Measurements from ENCODE around the gene ABCA1.
"Not testable (repeated sequence)": the region's sequence is repeated elsewhere in the genome, so short reads cannot be mapped to it uniquely, and the experiment has no call there.

ABCA1 gene, protein sequence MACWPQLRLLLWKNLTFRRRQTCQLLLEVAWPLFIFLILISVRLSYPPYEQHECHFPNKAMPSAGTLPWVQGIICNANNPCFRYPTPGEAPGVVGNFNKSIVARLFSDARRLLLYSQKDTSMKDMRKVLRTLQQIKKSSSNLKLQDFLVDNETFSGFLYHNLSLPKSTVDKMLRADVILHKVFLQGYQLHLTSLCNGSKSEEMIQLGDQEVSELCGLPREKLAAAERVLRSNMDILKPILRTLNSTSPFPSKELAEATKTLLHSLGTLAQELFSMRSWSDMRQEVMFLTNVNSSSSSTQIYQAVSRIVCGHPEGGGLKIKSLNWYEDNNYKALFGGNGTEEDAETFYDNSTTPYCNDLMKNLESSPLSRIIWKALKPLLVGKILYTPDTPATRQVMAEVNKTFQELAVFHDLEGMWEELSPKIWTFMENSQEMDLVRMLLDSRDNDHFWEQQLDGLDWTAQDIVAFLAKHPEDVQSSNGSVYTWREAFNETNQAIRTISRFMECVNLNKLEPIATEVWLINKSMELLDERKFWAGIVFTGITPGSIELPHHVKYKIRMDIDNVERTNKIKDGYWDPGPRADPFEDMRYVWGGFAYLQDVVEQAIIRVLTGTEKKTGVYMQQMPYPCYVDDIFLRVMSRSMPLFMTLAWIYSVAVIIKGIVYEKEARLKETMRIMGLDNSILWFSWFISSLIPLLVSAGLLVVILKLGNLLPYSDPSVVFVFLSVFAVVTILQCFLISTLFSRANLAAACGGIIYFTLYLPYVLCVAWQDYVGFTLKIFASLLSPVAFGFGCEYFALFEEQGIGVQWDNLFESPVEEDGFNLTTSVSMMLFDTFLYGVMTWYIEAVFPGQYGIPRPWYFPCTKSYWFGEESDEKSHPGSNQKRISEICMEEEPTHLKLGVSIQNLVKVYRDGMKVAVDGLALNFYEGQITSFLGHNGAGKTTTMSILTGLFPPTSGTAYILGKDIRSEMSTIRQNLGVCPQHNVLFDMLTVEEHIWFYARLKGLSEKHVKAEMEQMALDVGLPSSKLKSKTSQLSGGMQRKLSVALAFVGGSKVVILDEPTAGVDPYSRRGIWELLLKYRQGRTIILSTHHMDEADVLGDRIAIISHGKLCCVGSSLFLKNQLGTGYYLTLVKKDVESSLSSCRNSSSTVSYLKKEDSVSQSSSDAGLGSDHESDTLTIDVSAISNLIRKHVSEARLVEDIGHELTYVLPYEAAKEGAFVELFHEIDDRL (N-terminal part only)

DNA sequence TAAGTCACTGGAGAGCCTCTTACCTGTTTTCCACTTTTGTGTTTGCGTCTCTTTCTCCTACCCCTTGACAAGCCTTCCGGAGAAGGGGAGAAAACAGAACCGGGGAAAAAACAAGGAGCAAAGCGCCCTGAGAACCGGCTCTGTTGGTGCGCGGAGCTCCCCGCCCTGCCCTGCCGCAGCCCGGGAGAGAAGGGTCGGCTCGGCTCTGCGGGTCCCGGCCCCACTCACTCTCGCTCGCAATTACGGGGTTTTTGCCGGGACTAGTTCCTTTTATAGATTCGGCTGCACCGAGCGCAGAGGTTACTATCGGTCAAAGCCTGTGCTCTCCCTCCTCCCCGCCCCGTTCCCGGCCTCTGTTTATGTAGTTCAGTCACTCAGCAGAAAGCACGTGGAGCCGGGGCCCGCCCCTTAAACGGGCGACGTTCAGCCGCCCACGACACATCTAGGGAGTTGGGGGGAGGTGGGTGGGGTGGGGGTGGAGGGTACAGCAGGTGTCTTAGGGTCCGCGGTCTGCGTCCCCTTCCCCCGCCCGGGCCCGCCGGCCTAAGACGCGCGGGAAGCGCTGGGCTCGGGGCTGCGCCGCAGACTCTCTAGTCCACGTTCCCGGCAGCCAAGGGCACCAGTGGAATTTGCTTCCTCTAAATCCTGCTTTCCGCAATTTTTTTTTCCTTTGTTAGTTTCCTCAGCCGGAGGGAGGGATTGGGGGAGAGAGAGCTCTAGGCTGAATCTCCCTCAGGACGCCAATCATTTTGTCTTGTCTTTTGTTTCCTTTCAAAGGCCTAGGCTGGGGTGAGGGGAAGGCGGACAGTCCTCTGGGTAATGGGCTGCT lies at the start of gene ABCA1:
ABCA1 (minus strand) TSS at position 244 of the 829 bp plus-strand sequence. CDS start 24,476 bp downstream, outside the sequence.
- peak; percentile 5 for DNase-seq (ENCODE audit: low spot score)

DNA sequence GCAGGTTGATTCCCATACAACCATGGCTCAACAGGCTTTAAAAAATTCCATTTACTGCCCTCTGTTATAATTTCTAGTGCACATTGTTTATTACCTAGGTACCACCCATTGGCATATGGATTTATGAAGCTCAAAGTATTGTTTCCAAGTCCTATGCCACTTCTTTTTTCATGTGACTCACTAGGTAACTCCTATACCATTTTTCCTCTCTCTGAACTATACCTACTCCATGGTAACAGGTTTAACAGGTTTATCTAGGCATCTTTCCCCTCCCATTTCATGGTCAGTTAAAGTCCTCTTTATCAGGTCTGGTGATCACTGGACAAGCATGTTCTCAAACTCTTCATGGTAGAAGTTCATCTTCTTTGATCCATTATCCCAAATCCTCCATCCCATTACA lies 49.6 kb upstream of the ABCA1 start:
- DNase-seq (ENCODE audit: low spot score): no peak

DNA sequence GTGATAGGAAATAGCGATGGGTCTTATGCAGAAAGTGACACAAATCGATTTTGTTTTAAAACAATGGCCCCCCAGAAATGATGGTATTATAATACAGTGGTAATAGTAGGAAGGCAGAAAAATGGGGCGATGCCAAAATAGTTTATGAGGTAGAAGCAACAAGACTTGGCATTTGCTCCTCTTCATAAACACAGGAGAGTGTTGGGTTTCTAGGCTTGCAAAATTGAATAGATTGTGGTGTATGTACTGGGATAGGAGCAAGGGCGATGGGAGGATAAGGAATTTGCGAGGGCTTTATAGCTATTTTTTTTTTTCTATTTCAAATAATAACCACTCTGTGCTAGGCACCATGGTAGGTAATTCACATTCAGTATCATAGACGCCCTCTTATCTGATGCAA lies 49.2 kb upstream of the ABCA1 start:
- no peak for DNase-seq (ENCODE audit: low spot score)

DNA sequence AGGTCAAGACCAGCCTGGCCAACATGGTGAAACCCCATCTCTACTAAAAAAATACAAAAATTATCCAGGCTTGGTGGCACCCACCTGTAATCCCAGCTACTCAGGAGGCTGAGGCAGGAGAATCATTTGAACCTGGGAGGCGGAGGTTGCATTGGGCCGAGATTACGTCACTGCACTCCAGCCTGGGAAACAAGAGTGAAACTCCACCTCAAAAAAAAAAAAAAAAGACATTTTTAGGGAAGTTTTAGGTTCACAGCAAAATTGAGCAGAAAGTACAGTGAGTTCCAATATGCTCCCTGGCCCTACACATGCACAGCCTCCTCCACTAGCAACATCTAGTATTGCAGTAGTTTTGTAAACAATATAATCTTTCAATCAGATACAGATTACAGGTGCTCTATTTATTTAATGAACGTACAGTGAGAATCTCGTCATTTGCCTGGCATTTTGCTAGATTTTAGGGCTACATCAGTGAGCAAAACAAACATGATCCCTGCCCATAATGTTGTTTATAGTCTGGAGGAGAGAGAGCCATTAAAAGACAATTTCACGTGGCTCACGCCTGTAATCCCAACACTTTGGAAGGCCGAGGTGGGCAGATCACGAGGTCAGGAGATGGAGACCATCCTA lies 48.1 kb upstream of the ABCA1 start:
- not testable (repeated sequence) for DNase-seq (ENCODE audit: low spot score)

DNA sequence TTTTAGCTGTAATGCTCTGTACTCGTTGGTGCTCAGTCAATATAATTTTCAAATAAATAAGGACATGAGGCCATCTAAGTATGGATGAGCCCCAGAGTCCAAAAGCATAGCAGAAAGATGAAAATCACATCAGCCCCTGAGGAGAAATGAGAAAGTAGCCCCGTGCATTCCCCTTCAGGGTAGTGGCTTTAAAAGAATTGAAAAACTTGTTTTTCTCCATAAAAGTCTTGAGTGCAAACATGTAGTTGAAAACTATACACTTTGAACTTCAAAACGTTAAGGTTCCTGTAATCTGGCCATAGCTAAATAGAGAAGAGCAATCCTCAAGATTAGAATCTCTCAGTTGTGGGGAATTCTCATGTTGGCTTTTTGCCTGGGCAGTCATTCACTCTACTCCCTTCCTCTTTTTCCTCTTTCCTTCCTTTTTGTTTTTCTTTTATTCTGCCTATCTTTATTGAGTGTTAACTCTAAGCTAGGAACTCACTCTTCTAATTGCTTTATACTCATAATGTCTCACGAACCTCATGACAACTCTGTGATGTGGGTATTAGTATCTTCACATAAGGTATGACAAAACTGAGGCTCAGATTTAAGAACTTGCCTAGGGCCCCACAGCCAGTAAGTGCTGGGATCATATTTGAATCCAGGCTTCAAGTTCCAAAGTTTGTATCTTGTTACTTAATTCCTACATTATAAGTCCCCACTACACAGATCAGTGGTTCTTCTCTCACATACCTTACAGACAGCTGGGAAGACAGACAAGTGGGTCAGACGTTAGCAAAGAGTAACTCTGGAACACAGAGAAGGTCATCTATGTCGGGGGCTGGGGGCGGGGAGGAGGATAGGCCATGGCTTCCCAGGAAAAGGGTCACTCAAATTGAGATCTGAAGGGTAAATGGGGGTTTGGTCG lies 46.4 kb upstream of the ABCA1 start:
- DNase-seq (ENCODE audit: low spot score): no peak

DNA sequence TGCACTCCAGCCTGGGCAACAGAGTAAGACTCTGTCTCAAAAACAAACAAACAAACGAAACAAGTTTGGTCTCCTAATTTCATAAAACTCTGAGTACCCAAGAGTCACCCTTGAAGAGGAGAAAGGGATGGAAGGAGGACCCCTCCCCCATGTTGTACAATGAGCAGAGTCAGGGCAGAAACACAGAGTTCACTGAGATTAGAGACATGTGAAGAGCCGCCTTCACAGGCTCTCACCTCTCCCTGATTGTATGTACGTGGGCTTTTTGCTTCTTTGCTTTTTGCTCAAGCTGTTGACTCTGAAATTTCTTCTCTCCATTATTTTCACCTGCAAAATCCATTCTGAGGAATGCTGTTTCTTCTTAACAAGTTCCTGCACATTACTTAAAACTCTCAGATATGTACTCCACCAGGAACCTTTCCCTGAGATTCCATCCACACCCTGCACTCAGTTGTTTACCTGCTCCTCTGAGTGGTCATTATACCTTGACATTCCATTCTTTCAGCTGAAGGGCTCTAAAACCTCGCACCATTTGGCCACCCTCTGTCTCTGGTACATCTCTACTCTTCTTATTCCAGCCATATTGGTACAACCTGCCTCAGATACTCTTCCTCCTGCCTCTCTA lies 44.4 kb upstream of the ABCA1 start:
- no peak for DNase-seq (ENCODE audit: low spot score)

DNA sequence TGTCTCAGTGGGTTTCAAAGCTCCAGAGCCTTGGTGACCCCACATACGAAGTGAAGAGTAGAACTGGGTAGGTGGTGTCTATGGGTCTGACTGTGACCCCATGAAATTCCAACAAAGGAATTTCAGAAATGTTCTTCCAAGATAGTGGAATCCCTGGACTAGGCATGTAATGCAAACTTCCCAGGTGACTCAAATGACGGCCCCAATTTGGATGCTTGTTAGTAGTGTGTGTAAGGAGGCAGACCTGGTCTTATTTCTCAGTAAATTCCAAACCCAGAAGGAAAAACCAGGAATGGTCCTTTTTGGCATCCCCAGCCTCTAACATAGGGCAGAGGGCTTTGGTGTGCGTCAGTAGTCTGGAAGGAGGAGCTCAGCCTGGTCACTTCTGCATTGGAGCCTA lies 43.6 kb upstream of the ABCA1 start:
- no peak for DNase-seq (ENCODE audit: low spot score)

DNA sequence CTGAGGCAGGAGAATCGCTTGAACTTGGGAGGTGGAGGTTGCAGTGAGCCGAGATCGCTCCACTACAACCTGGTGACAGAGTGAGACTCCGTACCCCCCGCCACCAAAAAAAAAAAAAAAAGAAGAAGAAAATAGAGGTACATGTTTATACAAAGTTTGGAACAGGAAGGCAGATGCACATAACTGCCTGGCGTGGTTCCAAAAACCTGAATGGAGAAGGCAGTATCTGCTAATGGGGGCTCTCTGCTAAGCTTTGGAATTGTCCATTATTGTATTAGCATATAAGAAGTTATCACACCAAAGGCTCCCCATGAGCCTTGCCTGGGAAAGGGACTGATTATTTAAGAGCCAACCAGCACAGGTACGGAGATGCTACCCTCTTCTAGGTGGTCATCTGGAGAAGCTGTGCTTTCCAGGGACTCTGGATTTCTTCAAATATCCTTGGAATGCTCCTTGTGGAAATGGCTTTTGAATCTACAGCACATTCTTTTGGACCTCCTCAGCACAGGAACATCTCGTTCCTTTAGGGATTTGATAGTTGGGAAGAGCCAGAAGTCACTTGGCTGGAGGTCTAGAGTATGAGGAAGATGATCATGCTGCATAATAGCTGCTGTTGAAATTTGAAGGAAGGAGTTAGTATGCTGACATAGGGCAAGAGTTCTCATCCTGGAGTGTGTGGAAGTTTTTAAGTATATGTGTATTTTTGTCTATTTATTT lies 42.5 kb upstream of the ABCA1 start:
- DNase-seq (ENCODE audit: low spot score): no peak

DNA sequence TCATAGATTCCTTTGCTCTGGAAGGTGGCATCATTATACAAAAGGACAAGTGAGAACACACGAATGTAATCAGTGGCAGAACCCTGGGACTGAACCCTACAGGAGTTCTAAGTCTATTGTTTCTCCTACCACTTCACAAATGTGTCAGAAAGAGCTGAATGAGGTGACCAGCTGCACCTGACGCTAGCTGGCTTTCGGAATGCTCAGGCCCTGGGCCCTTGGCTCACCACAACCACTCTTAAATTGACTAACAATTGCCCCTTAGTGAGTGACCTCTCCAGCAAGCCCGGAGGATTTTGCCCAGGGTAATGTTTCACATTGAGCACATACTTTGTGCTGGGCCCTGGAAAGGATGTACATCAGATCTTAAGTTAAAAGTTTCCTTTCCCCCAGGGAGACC lies 41.2 kb upstream of the ABCA1 start:
- no peak for DNase-seq (ENCODE audit: low spot score)

DNA sequence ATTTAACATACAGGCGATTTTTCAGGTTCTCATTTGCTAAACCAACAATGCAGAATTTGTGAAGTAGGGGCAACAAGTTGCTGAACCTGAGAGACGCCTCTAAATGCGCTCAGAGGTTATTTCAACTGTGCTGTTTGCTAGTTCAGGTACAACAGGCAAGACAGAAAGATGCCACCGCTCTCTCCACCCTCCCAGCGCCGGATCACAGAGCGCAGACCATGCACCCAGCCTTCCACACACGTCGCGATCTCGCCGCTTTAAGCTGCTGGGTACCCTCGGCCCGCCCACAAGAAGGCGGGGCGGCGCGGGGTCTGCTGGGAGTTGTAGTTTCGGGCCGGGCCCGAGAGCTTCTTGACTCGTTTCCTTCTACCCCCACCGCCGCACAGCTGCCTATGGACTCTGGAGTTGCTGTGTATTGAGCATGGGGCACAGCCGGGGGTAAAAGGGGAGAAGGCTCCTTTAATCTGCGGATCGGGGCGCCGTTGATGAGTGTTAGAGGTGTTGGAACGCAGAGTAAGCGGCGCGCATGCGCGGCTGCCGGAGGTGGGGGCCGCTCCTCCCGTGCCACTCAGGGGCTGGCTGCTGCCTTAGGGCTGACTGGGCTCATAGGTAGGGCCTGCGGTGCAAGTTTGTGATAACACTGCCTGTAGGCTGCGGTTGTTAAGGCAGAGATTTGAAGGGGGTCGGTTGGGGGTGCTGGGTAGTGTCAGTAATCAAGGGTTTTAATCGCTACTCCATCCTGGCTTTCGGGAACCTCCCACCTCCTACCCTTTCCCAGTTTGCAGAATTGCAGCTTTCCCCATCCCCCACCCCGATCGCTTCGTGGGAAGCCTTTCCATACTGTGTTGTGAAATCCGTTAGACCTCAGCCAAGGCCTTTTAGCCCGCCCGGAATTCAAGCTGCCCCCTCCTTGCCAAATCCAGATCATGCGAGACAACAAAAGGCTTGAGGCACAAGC lies 40.3 kb upstream of the ABCA1 start:
- DNase-seq (ENCODE audit: low spot score): peak; percentile 85

DNA sequence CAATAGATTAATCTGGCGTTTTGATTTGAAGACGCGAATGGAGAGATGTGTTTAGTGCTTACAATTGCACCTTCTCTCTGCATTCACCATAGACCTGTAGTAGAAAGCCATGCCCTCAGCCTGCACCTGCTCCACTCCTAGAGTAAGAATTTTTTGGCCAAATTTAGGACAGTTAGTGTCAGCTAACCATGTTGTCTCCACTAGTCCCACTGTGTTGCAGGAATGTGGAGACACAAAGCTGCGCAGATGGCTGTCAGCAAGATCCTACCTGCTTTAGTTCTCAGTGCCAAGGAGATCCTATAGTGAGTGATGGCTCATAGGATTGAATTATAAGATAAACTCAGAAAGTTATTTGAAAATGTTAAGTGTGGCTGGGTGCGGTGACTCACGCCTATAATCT lies 35.1 kb upstream of the ABCA1 start:
- no peak for DNase-seq (ENCODE audit: low spot score)

DNA sequence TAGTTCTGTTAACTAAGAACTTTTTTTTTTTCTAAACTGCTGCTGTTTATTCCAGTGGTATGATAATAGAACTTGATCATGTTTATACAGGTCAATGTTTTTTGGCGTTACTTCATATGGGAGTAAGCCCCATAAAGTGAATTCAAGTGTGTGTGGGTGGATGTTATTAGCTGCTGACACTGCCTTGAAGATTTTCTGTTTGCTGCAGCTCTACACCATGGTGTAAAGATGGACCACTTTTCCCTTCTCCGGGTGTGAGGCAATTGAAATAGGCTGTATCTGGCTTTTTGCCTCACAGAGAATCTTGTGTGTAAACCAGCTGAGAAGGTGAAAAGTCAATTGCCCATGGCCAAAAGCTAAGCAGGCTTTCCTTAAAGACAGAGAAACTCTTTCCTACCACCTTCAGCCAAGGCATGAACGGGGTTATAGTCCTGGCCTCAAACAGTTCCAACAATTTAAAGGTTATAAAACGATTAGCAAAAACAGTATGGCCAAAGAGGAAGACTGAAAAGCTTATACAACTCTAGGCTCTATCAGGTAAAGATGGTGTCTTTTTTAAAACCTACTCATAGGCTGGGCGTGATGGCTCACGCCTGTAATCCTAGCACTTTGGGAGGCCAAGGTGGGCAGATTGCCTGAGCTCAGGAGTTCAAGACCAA lies 33.9 kb upstream of the ABCA1 start:
- DNase-seq (ENCODE audit: low spot score): no peak

DNA sequence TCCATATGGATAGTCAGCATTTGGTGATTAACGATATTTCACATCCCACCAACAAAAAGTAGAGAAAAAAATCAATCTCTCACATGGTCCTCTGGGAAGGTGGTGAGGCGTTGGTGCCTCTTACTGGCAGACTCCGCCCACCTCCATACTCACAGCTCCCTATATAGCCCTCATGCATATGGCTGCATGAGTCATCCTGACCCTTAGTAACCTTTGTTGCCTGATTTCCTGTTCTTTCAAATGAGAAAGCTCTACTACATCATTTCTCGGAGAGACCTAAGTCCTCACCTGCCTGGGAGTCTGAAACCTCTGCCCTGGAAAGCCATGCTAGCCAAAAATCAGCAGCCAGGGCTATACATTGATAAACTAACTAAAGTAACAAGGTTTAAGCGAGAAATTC lies 33.3 kb upstream of the ABCA1 start:
- DNase-seq (ENCODE audit: low spot score): peak; percentile 70

DNA sequence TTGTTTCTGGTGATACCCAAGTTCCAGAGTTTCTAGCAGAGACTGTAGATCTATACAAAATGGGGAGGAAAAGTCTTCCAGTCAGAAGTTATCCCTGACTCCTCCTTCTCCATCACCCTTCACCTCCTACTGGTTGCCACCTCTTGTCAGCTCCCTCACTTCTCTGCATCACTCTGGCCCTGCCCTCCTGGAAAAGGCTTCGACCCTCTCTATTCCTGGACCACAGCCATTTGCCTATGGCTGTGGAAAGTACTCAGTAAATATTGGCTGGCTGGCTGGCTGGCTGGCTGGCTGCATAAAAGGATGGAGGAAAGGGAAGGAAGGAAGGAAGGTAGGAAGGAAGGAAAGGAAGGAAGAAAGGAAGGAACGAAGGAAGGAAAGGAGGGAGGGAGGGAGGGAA lies 32.7 kb upstream of the ABCA1 start:
- DNase-seq (ENCODE audit: low spot score): no peak

DNA sequence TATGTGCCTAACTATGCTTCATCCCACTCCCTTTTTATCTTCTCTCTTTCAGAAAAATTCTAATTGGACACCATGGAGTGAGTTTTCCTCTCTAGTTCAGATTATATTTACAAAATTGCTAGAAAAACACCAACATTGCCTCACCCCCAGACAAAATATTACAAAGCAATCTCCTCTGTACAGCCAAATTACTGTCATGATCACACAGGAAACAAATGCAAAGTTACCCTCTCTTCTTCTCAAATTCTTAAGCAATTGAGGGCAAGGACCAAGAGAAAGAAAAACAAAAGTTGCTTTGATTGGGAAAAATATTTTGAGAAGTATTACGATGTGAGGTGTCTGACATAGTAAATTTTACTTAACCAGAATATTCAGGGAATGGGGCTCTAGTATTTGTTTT lies 30.8 kb upstream of the ABCA1 start:
- no peak for DNase-seq (ENCODE audit: low spot score)

DNA sequence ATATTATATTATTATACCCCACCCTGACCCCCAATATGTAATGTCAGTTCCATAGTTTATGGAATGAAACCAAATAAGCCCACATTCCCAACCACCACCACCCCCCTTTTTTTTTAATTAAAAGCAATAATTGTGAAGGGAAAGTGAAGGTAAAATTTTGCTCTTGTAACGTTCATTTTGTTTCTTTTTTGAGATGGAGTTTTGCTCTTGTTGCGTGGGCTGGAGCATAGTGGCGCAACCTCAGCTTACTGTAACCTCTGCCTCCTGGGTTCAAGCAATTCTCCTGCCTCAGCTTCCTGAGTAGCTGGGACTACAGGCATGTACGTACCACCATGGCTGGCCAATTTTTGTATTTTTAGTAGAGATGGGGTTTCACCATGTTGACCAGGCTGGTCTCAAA lies 30.1 kb upstream of the ABCA1 start:
- DNase-seq (ENCODE audit: low spot score): not testable (repeated sequence)

DNA sequence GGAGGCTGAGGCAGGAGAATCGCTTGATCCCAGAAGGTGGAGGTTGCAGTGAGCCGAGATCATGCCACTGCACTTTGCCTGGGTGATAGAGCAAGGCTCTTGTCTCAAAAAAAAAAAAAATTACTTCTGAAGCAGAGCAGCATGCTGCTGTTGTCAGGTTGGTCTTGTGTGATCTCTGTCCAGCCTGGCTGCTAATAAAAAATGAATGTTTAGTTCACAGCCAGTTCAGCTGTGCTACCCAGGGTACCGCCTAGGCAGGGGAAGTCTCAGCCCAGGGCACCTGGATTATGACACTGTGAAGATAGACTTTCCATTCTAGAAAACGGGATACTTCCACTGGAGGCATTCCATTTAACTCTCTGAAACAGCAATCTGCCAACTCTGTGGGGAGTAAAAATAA lies 23.5 kb upstream of the ABCA1 start:
- DNase-seq (ENCODE audit: low spot score): no peak

Data from LoVo (cell line).